Fibroblast of skin of scalp (primary cell): ENCODE measurements around the gene MYEOV.
A peak's percentile ranks its signal among the peaks of the same experiment; 100 is the strongest.

Experiments used
- DNase-seq: peaks from one replicate; pipeline ENCODE4 v3.0.0-alpha.2; 2013

The MYEOV gene

GRCh38 chr11:69287968-69288882 lies 5.7 kb upstream of the MYEOV start:
- no peak for DNase-seq

DNA sequence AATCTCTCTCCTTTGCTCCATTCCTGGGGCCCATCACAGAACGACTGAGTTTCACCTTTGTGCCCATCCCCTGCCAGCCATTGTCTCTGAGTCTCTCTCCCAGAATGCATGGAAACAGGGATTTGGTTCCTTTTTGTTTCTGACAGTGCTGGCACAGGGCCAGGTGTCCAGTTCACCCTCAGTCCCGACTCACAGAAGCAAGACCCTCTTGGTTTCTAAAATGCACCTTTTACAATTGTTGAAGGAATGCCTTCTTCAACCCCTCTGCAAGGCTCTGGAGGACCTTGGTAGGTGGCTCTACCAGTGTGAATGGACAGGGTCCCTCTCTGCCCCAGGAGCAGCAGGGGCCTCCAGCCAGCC lies 5.1 kb upstream of the MYEOV start:
- no peak for DNase-seq

DNA sequence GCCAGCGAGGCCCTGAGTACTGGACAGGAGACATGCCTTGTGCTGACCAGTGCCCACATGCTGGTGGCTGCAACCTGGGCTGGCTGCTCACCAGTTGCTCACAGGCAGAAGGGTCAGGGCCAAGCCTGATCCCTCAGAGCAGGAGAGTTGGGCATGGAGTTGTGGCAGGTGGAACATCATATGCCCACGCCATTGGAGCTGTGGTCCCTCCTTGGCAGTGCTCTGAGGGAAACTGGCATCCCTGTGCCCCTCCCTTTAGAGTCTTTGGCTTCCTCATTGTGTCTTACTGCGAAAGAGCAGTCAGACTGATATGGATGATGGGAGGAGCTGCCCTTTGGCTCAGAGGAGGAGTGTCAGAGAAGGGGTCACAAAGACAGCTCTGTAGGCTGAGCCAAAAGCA lies 3.1 kb upstream of the MYEOV start:
- no peak for DNase-seq

DNA sequence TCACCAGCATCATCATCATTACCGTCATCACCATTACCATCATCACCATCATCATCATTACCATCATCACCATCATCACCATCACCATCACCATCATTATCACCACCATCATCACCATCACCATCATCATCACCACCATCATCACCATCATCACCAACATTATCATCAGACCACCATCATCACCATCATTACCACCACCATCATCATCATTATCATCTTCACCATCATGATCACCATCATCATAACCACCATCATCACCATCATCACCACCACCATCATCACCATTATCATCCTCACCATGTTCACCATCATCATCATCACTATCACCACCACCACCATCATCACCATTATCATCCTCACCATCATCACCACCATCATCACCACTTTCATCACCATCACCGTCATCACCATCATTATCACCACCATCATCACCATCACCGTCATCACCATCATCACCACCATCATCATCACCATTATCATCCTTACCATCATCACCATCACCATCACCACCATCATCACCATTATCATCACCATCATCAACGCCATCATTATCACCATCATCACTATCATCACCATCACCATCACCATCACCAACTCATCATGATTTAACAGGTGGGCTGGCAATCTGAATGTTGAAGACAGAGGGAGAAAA lies 2.4 kb upstream of the MYEOV start:
- DNase-seq, result no peak

DNA sequence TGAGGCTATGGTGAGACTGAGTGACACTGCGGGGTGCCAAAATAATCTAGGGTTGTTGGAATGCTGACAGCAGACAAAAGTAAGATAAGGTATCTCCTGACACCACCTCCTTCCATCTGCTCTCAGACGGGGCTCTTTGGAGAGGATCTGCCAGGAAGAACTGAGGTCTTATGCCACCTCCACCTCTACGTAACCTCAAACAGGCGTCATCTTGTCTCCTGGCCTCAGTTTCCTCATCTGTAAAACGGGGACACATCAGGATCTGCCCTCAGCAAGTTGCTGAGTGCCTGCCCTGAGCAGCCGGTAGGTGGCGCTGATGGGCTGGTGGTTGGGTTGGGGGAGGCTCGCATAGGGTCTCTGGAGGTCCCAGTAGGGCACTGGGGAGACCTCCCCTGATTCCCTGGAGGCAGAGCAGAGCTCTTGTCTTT lies 1.7 kb upstream of the MYEOV start:
- no peak for DNase-seq

DNA sequence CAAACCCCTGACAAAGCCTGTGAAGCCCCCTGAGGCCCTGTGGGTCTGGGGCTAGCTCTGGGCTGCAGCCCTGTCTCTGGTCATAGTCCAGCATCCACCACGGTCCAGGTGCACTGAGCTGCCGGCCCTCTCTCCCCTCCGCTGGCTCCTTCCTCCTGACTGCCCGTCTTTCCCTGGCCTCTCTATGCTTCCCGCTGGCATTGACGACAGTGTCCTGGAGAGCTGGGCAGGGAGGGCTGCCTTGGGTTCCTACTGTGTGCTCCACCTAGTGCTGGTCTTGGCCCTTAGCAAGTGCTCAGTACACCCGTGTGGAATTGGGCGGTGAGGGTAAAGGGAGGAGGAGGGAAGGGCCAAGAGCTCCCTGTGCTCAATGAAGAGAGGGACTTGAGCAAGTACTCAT lies 868 bp upstream of the MYEOV start:
- DNase-seq, result peak; percentile 21

DNA sequence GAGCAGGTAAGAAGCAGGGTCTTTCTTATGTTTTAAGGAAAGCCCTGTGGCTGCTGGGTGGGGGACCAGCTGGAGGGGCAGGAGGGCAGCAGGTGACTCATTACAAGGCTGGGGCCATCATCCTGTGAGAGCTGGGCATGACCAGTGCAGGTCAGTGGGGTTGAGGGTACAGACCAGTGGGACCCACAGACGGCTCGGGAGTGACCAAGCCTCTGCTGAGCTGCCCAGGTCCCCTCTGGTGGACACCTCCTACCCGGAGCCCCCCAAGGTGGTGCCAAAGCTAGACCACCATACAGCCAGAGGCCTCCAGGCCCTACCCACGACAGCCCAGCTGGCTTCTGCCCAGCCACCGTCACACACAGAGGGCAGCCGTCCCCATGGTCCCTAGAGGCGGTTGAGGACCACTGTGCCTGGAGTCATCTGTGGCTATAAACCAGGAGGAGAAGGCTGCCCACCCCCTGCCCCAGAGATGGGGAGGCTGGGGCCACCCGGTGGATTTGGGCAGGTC lies 670 bp downstream of the MYEOV start:
- no peak for DNase-seq

GRCh38 chr11:69295079-69295994 lies 1.4 kb downstream of the MYEOV start:
- DNase-seq, result no peak

- peak; percentile 55 for DNase-seq
Observed at GRCh38 chr11:69295995-69296889, 2.3 kb downstream of the MYEOV start.

GRCh38 chr11:69296890-69297786 lies 3.2 kb downstream of the MYEOV start:
- peak; percentile 99 for DNase-seq

GRCh38 chr11:69297787-69298266 lies 3.9 kb downstream of the MYEOV start:
- DNase-seq, result no peak

- DNase-seq, result peak; percentile 54
Observed at GRCh38 chr11:69298267-69299022, 4.5 kb downstream of the MYEOV start.

DNA sequence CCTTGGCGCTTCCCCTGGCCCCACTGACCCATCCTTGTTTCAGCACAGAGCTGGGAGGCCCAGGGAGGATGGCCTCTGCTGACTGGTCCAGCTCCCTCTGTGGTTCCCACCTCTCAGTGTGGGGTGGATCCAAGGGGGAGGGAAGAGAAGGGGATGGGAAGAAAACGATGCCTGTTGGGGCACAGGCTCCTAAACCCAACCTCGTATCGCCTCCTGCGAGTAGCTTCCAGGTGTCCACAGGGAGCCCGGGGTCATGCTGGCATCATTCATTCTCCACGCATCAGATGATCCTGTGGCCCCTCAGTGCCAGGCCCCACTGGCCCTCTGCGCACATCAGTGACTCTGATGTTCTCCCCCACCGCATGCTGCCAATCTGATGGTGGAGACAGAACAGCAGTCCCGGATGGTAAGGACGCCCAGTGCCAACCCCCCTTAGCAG lies 5.1 kb downstream of the MYEOV start:
- DNase-seq, result no peak

DNA sequence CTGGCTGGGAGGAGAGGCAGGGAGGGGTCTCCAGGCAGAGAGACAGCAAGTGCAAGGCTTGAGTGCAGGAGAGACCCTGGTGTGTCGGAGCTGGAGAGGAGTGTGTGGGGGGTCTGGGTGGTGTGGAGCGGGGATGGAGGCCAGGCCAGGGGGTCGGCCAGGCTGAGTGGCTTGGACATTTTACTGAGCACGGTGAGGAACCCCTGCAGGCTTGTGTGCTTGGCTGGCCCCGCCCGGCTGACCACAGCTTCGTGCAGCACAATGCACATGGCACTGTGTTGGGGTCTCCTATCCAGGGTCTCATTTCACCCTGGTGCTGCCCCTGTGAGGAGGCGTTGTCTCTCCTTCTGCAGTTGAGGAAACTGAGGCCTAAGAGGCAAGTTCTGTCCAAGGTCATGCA lies 5.6 kb downstream of the MYEOV start:
- no peak for DNase-seq

DNA sequence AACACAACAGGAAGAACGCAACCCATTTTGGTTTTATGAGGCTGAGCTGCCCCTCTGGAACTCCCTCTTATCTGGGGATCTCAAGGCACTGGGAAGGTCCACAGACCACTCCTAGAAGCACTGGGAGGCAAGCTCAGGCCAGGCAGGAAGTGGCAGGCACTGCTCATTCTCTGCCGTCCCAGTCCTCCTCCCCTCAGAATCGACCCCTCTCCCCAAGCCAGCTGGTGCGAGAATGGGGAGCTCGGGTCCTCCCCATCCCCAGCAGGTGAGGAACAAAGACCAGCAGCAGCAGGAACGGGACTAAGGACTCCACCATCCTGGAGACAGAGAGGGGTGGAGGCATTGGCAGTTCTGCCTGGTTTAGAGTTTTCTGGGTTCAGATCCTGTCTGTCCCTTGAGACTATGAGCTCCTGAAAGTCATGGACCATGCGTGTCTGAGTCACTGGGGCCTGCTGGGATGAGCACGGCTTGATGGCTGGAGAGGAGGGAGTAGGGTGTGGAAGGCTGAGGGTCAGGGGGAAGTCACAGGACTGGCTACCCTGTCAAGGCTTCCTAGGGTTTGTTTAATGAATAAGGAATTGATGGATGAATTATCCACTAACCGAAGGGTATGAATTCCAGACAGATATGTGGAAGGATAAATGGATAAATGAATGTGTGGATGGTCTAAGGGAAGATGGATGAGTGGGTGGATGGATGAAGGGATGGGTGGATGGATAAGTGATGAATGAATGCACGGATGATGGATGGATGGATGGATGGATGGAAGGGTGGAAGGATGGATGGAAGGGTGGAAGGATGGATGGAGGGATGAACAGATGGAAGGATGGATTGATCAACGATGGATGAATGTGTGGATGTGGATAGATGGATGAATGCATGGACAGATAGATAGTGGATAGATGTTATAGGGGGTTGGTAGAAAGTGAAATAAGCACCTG lies 6.4 kb downstream of the MYEOV start:
- peak; percentile 87 for DNase-seq

- DNase-seq, result no peak
Observed at GRCh38 chr11:69301081-69301454, 7.1 kb downstream of the MYEOV start.

- DNase-seq, result peak; percentile 95
Observed at GRCh38 chr11:69301455-69302401, 7.8 kb downstream of the MYEOV start.
